Loucy (cell line): ENCODE data around the gene GRIPAP1.

Experiments
- CTCF ChIP-seq: fragments of 200-600 bp; sonication (generic); conservative IDR thresholded peaks from 2 replicates; pipeline ENCODE4 v1.5.1; 2014; ENCODE audit warnings: mild to moderate bottlenecking, antibody characterized with exemption, low read length
- EZH2phosphoT487 ChIP-seq: fragments of 200-600 bp; IDR thresholded peaks from 2 replicates; pipeline ENCODE4 v1.6.1; 2018; ENCODE audit warnings: antibody characterized with exemption, mild to moderate bottlenecking, moderate library complexity, borderline replicate concordance

GRCh38 chrX:48945517-48946348, 56.3 kb downstream of the GRIPAP1 start:
- TF ChIP-seq CTCF (peak; percentile 64), EZH2phosphoT487 (no peak)
